Tibial nerve (tissue), 4 donors: ENCODE measurements around the gene C1orf141. TPM values are rescaled to one million over a fixed set of nuclear protein-coding genes. Genes with fewer than 3 reads are reported as not detected.

Experiments
- DNase-seq, 2 donors: peaks; one replicate each; pipeline ENCODE4 v3.0.0-alpha.2; 2019; ENCODE audit warnings: low spot score in 2 of 2
- H3K27ac ChIP-seq, 4 donors: fragments of 200-600 bp; sonication (generic) in 3 of 4; one replicate each; pipeline ENCODE4 v1.5.1; 2017 to 2019; ENCODE audit warnings: mild to moderate bottlenecking in 1 of 4
- H3K27me3 ChIP-seq, 2 donors: fragments of 200-600 bp; sonication (generic) in 1 of 2; one replicate each; pipeline versions ENCODE4 v1.5.1 to v1.6.0; 2017 to 2019
- H3K36me3 ChIP-seq, 3 donors: fragments of 200-600 bp; sonication (generic); one replicate each; pipeline ENCODE4 v1.5.1; 2018 to 2019
- H3K4me1 ChIP-seq, 4 donors: fragments of 200-600 bp; sonication (generic) in 3 of 4; one replicate each; pipeline ENCODE4 v1.5.1; 2017 to 2019
- H3K4me3 ChIP-seq, 4 donors: fragments of 200-600 bp; sonication (generic) in 3 of 4; one replicate each; pipeline ENCODE4 v1.5.1; 2017 to 2019; ENCODE audit warnings: mild to moderate bottlenecking in 1 of 4, moderate library complexity in 1 of 4
- H3K9me3 ChIP-seq, 4 donors: fragments of 200-600 bp; sonication (generic) in 3 of 4; one replicate each; pipeline ENCODE4 v1.5.1; 2017 to 2019
- EP300 ChIP-seq, 2 donors: sonication (generic); formaldehyde crosslinking; IDR thresholded peaks; one replicate each; pipeline ENCODE4 v1.6.1; 2017; ENCODE audit warnings: antibody characterized with exemption in 2 of 2, mild to moderate bottlenecking in 1 of 2
- POLR2A ChIP-seq, 2 donors: fragments of 450-650 bp; IDR thresholded peaks; one replicate each; pipeline ENCODE4 v1.6.1; 2017; ENCODE audit warnings: antibody characterized with exemption in 2 of 2, mild to moderate bottlenecking in 2 of 2, moderate library complexity in 2 of 2
- WGBS, 2 donors: methylation state at CpG; one replicate each; pipeline ENCODE4 v1.1.5; 2018; 5-methylcytosine and 5-hydroxymethylcytosine counted together
- total RNA-seq, 4 donors: library from RNA; depleted of rRNA; stranded (reverse); fragments of >200 nt; gene quantifications; one replicate each; pipeline ENCODE4 v1.1.0, GENCODE V29; 2016
- TF ChIP-seq, protein P1 (sequence below), 5 experiments: fragments of 200-600 bp in 3 of 5; fragments of 450-650 bp in 2 of 5; sonication (generic) in 3 of 5; IDR thresholded peaks; one replicate each; pipeline ENCODE4 v1.5.1; 2016 to 2019; ENCODE audit warnings: antibody characterized with exemption in 5 of 5, mild to moderate bottlenecking in 3 of 5, moderate library complexity in 2 of 5

Gene C1orf141
- total RNA-seq, 4 donors from 2014 or later, result not detected

DNA sequence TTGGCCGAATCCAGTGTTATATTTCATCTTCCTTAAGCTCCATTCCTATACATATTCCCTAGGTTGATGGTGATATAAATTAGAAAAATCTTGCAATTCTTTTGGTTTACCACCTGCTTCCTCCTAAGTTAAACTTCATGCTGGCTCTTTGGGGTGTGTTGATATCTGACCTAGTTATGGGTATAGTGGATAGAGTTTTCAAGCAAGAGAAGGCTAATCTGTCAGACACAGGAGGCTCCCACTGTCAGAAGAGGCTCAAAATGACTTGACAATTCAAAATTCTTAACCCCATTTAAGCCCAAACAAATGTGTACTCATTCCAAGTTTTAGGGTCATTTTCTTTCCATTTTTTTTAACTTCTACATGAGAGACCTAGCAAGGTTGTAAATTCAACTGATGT, 72.4 kb downstream of the C1orf141 start:
- Histone ChIP-seq H3K27me3 (no peaks in the 10 kb centered on the region), H3K36me3 (no peaks in the 10 kb centered on the region), H3K4me1 (no peaks in the 10 kb centered on the region), H3K9me3 (peaks cover 0 to 2% (median 0%) of the 10 kb centered on the region in 4 donors), H3K4me3 (no peak overlapping the region), H3K27ac (no peak overlapping the region)
- DNase-seq, result no peak
- WGBS, 2 donors, result 95 to 97% methylated on average over 1 of the region's 1 CpG
- TF ChIP-seq EP300 (IDR thresholded peaks at IDR 0.05), result no peak
- TF ChIP-seq, protein P1, sequence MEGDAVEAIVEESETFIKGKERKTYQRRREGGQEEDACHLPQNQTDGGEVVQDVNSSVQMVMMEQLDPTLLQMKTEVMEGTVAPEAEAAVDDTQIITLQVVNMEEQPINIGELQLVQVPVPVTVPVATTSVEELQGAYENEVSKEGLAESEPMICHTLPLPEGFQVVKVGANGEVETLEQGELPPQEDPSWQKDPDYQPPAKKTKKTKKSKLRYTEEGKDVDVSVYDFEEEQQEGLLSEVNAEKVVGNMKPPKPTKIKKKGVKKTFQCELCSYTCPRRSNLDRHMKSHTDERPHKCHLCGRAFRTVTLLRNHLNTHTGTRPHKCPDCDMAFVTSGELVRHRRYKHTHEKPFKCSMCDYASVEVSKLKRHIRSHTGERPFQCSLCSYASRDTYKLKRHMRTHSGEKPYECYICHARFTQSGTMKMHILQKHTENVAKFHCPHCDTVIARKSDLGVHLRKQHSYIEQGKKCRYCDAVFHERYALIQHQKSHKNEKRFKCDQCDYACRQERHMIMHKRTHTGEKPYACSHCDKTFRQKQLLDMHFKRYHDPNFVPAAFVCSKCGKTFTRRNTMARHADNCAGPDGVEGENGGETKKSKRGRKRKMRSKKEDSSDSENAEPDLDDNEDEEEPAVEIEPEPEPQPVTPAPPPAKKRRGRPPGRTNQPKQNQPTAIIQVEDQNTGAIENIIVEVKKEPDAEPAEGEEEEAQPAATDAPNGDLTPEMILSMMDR (IDR thresholded peaks at IDR 0.05), result no peak
- TF ChIP-seq POLR2A (IDR thresholded peaks at IDR 0.05), result no peak

- no peaks in the 10 kb centered on the region for H3K27me3 ChIP-seq
- TF ChIP-seq EP300 (IDR thresholded peaks at IDR 0.05), result no peak
- TF ChIP-seq, protein P1 (IDR thresholded peaks at IDR 0.05), result no peak
- no peak for TF ChIP-seq POLR2A (IDR thresholded peaks at IDR 0.05)
- 92 to 95% methylated on average over 2 of the region's 2 CpGs for WGBS, 2 donors
- H3K4me1 ChIP-seq, result no peaks in the 10 kb centered on the region
- DNase-seq, result no peak
- no peak overlapping the region for H3K4me3 ChIP-seq
- no peaks in the 10 kb centered on the region for H3K9me3 ChIP-seq
- no peak overlapping the region for H3K27ac ChIP-seq
- no peaks in the 10 kb centered on the region for H3K36me3 ChIP-seq
Observed at GRCh38 chr1:67061266-67061665, 73.5 kb downstream of the C1orf141 start.

- no peak overlapping the region for H3K27ac ChIP-seq
Observed at GRCh38 chr1:67060811-67061218, 74.0 kb downstream of the C1orf141 start.

GRCh38 chr1:67059346-67059745, 75.4 kb downstream of the C1orf141 start:
- Histone ChIP-seq H3K27me3 (no peaks in the 10 kb centered on the region), H3K4me1 (peaks cover 0 to 4% (median 0%) of the 10 kb centered on the region in 4 donors), H3K9me3 (no peaks in the 10 kb centered on the region), H3K27ac (no peak overlapping the region), H3K4me3 (no peak overlapping the region), H3K36me3 (no peaks in the 10 kb centered on the region)
- DNase-seq, result no peak
- TF ChIP-seq POLR2A (IDR thresholded peaks at IDR 0.05) (no peak), EP300 (IDR thresholded peaks at IDR 0.05) (no peak)
- TF ChIP-seq, protein P1 (IDR thresholded peaks at IDR 0.05), result no peak
- WGBS, 2 donors, result 68 to 78% methylated on average over 1 of the region's 1 CpG

More at GRCh38 chr1:67060811-67061218, 74.0 kb downstream of the C1orf141 start:
- Histone ChIP-seq H3K27me3 (no peaks in the 10 kb centered on the region), H3K4me1 (no peaks in the 10 kb centered on the region), H3K36me3 (no peaks in the 10 kb centered on the region), H3K9me3 (no peaks in the 10 kb centered on the region), H3K4me3 (no peak overlapping the region)
- TF ChIP-seq, protein P1 (IDR thresholded peaks at IDR 0.05), result no peak
- TF ChIP-seq EP300 (IDR thresholded peaks at IDR 0.05), result no peak
- WGBS, 2 donors, result 63 to 64% methylated on average over 2 of the region's 2 CpGs
- no peak for DNase-seq

DNA sequence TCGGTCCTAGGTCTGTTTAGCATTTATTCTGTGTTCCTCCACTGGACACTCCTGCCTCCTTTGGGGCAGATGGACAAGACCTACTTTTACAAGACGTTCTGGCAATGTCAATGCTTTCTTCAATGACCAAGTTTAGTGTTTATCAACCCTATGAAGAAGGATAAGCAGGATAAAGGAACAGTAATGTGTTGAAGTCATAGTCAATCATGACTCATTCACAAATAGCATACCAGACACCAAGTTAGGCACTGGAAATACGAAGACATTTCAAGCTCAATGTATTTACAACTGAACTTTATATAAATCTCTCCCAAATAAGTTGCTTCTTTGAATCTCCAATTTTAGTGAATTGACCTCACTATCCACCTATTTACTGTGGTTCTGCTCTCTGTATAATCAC, 76.0 kb downstream of the C1orf141 start:
- 57 to 60% methylated on average over 3 of the region's 3 CpGs for WGBS, 2 donors
- peaks cover 0 to 4% (median 0%) of the 10 kb centered on the region in 4 donors for H3K4me1 ChIP-seq
- no peak for DNase-seq
- no peaks in the 10 kb centered on the region for H3K27me3 ChIP-seq
- no peaks in the 10 kb centered on the region for H3K9me3 ChIP-seq
- H3K27ac ChIP-seq, result no peak overlapping the region
- H3K36me3 ChIP-seq, result no peaks in the 10 kb centered on the region
- TF ChIP-seq POLR2A (IDR thresholded peaks at IDR 0.05) (no peak), EP300 (IDR thresholded peaks at IDR 0.05) (no peak)
- TF ChIP-seq, protein P1 (IDR thresholded peaks at IDR 0.05), result no peak
- H3K4me3 ChIP-seq, result no peak overlapping the region
